SH-SY5Y (cell line): Measurements from ENCODE around the gene CNTLN.

Experiments used
- GATA2 ChIP-seq: IDR thresholded peaks from 2 replicates; pipeline ENCODE4 v1.6.1; 2011; ENCODE audit warnings: mild to moderate bottlenecking, low read depth, low read length
- GATA3 ChIP-seq: IDR thresholded peaks from 2 replicates; pipeline ENCODE4 v1.6.1; 2011; ENCODE audit warnings: low read depth, mild to moderate bottlenecking, low read length, moderate library complexity

GRCh38 chr9:17191082-17191481, 56.2 kb downstream of the CNTLN start:
- TF ChIP-seq GATA3: no peak
- no peak for TF ChIP-seq GATA2
